Esophagus squamous epithelium (tissue), 5 donors: ENCODE results near the gene SERTAD4. TPM values are rescaled to one million over a fixed set of nuclear protein-coding genes. Genes with fewer than 3 reads are reported as not detected.
A peak's percentile ranks its signal among the peaks of the same experiment; 100 is the strongest.

Source experiments
- DNase-seq: peaks from one replicate; lab custom pipeline; 2025; lab: John Stamatoyannopoulos, UW
- H3K27ac ChIP-seq, 4 donors: fragments of 200-600 bp; sonication (generic); one replicate each; pipeline ENCODE4 v1.5.1; 2016 to 2019; ENCODE audit warnings: mild to moderate bottlenecking in 1 of 4
- H3K27me3 ChIP-seq, 4 donors: fragments of 200-600 bp; sonication (generic); 1 replicate in 3 of 4; 2 replicates in 1 of 4; pipeline versions ENCODE4 v1.5.1 to v1.6.0; 2017 to 2021; ENCODE audit warnings: antibody characterized with exemption in 1 of 4
- H3K36me3 ChIP-seq, 3 donors: fragments of 200-600 bp; sonication (generic); one replicate each; pipeline ENCODE4 v1.5.1; 2016 to 2019
- H3K4me1 ChIP-seq, 3 donors: fragments of 200-600 bp; sonication (generic); one replicate each; pipeline ENCODE4 v1.5.1; 2017 to 2019
- H3K4me3 ChIP-seq, 4 donors: fragments of 200-600 bp; sonication (generic); 1 replicate in 3 of 4; 2 replicates in 1 of 4; pipeline ENCODE4 v1.5.1; 2016 to 2019; ENCODE audit warnings: mild to moderate bottlenecking in 2 of 4, moderate library complexity in 1 of 4
- H3K9me3 ChIP-seq, 3 donors: fragments of 200-600 bp; sonication (generic); one replicate each; pipeline ENCODE4 v1.5.1; 2016 to 2019
- CTCF ChIP-seq, 6 experiments: fragments of 450-650 bp in 4 of 6; fragments of 200-600 bp in 2 of 6; sonication (generic) in 2 of 6; IDR thresholded peaks; one replicate each; pipeline ENCODE4 v1.5.1; 2016 to 2019; ENCODE audit warnings: antibody characterized with exemption in 6 of 6, mild to moderate bottlenecking in 4 of 6, moderate library complexity in 4 of 6
- POLR2A ChIP-seq, 4 donors: fragments of 450-650 bp; IDR thresholded peaks; one replicate each; pipeline ENCODE4 v1.6.1; 2017; ENCODE audit warnings: antibody characterized with exemption in 4 of 4, mild to moderate bottlenecking in 4 of 4, moderate library complexity in 3 of 4
- WGBS, 2 donors: methylation state at CpG; one replicate each; pipeline ENCODE4 v1.1.5; 2018; 5-methylcytosine and 5-hydroxymethylcytosine counted together
- intact Hi-C: fragments of 100-400 bp; cut with DNase I; formaldehyde crosslinking; loops from one replicate; pipeline ENCODE4 v1.15.0; 2022
- total RNA-seq, 4 donors: library from RNA; depleted of rRNA; stranded (reverse); fragments of >200 nt; gene quantifications; one replicate each; pipeline ENCODE4 v1.1.0, GENCODE V29; 2016
- donor health status: DM: yes; HTN: yes; CAD: no.

Gene SERTAD4
- total RNA-seq, 4 donors from 2014 or later = 6.9 to 16.8 (median 11.5) TPM

- Histone ChIP-seq H3K9me3 (no peaks in the 10 kb centered on the region), H3K27ac (peak overlapping the region; percentile 39 to 84 (median 80))
Observed at GRCh38 chr1:210251680-210252490, 19.3 kb downstream of the SERTAD4 start.

DNA sequence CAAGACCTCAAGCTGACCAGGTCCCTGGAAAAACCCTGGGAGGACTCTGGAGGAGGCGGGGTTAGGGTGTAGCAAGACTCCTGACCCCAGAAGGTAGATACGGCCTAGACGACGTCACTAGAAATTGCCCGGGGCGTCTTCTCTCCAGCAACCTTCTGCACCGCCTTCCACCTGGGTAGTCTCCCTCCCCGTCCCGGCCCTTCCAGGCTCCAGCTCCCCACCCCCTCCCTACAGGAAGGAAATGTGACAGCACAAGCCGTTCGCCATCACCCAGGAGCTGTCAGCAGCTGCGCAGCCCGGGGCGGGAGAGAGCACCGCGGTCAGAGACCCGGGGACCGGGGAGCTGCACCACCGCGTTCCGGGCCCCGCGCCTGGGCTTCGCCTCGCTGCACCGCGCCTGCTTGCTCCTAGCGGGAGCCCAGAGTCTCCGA, 20.0 kb downstream of the SERTAD4 start:
- peak overlapping the region in 2 of 4 donors; percentile 47 to 71 for H3K4me3 ChIP-seq
- intact Hi-C loops = no loop called here
- H3K27me3 ChIP-seq = peaks cover 0 to 73% (median 0%) of the 10 kb centered on the region in 4 donors
- TF ChIP-seq CTCF (IDR thresholded peaks at IDR 0.05) = no peak
- no peak for TF ChIP-seq POLR2A (IDR thresholded peaks at IDR 0.05)
- no peaks in the 10 kb centered on the region for H3K9me3 ChIP-seq
- WGBS, 2 donors = 26 to 33% methylated on average over 3 to 9 of the region's 29 CpGs
- no peak for DNase-seq
- peak overlapping the region in 1 of 4 donors; percentile 82 for H3K27ac ChIP-seq
- no peaks in the 10 kb centered on the region for H3K36me3 ChIP-seq
- peaks cover 23 to 43% (median 29%) of the 10 kb centered on the region in 3 donors for H3K4me1 ChIP-seq

More at GRCh38 chr1:210251680-210252490, 19.3 kb downstream of the SERTAD4 start:
- intact Hi-C loops = no loop called here
- Histone ChIP-seq H3K4me3 (peak overlapping the region; percentile 42 to 71 (median 54)), H3K36me3 (no peaks in the 10 kb centered on the region), H3K4me1 (peaks cover 23 to 36% (median 24%) of the 10 kb centered on the region in 3 donors), H3K27me3 (peaks cover 0 to 74% (median 0%) of the 10 kb centered on the region in 4 donors)
- DNase-seq = no peak
- TF ChIP-seq CTCF (IDR thresholded peaks at IDR 0.05) (no peak), POLR2A (IDR thresholded peaks at IDR 0.05) (no peak)
- WGBS, 2 donors = 10 to 18% methylated on average over 12 to 20 of the region's 58 CpGs

- Histone ChIP-seq H3K9me3 (no peaks in the 10 kb centered on the region), H3K27me3 (peaks cover 0 to 58% (median 0%) of the 10 kb centered on the region in 4 donors), H3K36me3 (no peaks in the 10 kb centered on the region), H3K4me3 (no peak overlapping the region), H3K27ac (no peak overlapping the region), H3K4me1 (peaks cover 29 to 60% (median 44%) of the 10 kb centered on the region in 3 donors)
- intact Hi-C loops = no loop called here
- DNase-seq = no peak
- TF ChIP-seq POLR2A (IDR thresholded peaks at IDR 0.05) (no peak), CTCF (IDR thresholded peaks at IDR 0.05) (no peak)
Observed at GRCh38 chr1:210254298-210254697, 21.7 kb downstream of the SERTAD4 start.

GRCh38 chr1:210257698-210258529, 25.3 kb downstream of the SERTAD4 start:
- peaks cover 12 to 61% (median 46%) of the 10 kb centered on the region in 3 donors for H3K4me1 ChIP-seq
- no peak for DNase-seq
- no peaks in the 10 kb centered on the region for H3K9me3 ChIP-seq
- peak overlapping the region; percentile 41 to 64 (median 62) for H3K27ac ChIP-seq
- H3K4me3 ChIP-seq = no peak overlapping the region
- no peak for TF ChIP-seq CTCF (IDR thresholded peaks at IDR 0.05)
- no peak for TF ChIP-seq POLR2A (IDR thresholded peaks at IDR 0.05)
- H3K36me3 ChIP-seq = no peaks in the 10 kb centered on the region
- peaks cover 0 to 30% (median 0%) of the 10 kb centered on the region in 4 donors for H3K27me3 ChIP-seq
- intact Hi-C loops = no loop called here
- 31 to 44% methylated on average over 2 to 13 of the region's 13 CpGs for WGBS, 2 donors
